Esophagus squamous epithelium (tissue), 4 donors: ENCODE measurements around the gene UGT1A8.

Experiments used
- CTCF ChIP-seq, 6 experiments: fragments of 450-650 bp in 4 of 6; fragments of 200-600 bp in 2 of 6; sonication (generic) in 2 of 6; IDR thresholded peaks; one replicate each; pipeline ENCODE4 v1.5.1; 2016 to 2019; ENCODE audit warnings: antibody characterized with exemption in 6 of 6, mild to moderate bottlenecking in 4 of 6, moderate library complexity in 4 of 6
- POLR2A ChIP-seq, 4 donors: fragments of 450-650 bp; IDR thresholded peaks; one replicate each; pipeline ENCODE4 v1.6.1; 2017; ENCODE audit warnings: antibody characterized with exemption in 4 of 4, mild to moderate bottlenecking in 4 of 4, moderate library complexity in 3 of 4

GRCh38 chr2:233802132-233802815, 184.8 kb downstream of the UGT1A8 start:
- TF ChIP-seq POLR2A (IDR thresholded peaks at IDR 0.05) (no peak), CTCF (IDR thresholded peaks at IDR 0.05) (no peak)
